ENCODE data around the gene PRR15L.

The PRR15L gene

DNA sequence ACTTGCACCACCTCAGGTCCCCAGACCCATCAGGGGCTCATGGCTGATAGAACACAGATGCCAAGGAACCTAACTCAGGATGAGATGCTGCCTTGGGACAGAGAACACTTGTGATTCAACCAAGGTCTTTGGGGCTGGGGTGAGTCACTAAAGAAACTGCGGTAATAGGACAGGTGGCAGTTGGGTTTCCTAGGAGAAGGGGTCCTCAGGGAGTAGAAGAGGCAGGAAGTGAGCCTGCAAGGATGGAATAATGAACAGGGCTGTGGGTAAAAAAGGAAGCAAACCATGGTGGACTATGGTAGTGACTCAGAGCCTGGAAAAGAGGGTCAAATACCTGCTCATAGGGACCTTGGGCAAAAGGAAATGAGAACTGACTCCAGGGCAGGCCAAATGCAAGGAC, 22.8 kb downstream of the PRR15L start:
- H3K27me3 Mint-ChIP-seq (ENCODE audit: low read depth) = no peaks in the 10 kb centered on the region
- H3K4me1 Mint-ChIP-seq = no peaks in the 10 kb centered on the region
- peaks cover 17% of the 10 kb centered on the region for H3K36me3 Mint-ChIP-seq (ENCODE audit: low read depth)
- no peaks in the 10 kb centered on the region for H3K9me3 Mint-ChIP-seq
- H3K4me3 Mint-ChIP-seq = no peak overlapping the region
- no peak overlapping the region for H3K27ac Mint-ChIP-seq
- no peak for TF ChIP-seq CTCF (IDR thresholded peaks at IDR 0.05; ENCODE audit: unreplicated experiment in 3 of 3)

DNA sequence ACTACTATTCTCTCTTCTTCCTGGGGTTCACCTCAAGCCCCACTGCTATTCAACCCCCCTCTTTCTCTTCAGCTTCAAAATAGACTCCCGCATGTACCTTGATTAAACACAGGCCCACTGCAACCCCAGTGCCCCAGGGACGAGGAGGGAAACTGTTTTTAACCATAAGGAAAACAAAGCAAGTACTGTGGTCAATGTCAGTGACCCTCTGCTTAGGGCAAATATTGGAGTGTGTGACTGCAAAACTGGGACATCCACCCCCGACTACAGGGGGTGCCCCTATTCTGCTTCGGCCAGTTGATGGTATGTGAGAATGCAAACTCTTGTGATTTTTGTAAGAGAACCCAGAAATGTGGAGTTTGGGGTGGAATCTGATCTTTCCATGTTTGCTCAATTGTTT, 25.8 kb downstream of the PRR15L start:
- Mint-ChIP-seq H3K4me1 (no peaks in the 10 kb centered on the region), H3K36me3 (ENCODE audit: low read depth) (peaks cover 39% of the 10 kb centered on the region), H3K9me3 (no peaks in the 10 kb centered on the region), H3K27me3 (ENCODE audit: low read depth) (no peaks in the 10 kb centered on the region), H3K4me3 (no peak overlapping the region), H3K27ac (no peak overlapping the region)
- TF ChIP-seq CTCF (IDR thresholded peaks at IDR 0.05; ENCODE audit: unreplicated experiment in 3 of 3) = no peak

DNA sequence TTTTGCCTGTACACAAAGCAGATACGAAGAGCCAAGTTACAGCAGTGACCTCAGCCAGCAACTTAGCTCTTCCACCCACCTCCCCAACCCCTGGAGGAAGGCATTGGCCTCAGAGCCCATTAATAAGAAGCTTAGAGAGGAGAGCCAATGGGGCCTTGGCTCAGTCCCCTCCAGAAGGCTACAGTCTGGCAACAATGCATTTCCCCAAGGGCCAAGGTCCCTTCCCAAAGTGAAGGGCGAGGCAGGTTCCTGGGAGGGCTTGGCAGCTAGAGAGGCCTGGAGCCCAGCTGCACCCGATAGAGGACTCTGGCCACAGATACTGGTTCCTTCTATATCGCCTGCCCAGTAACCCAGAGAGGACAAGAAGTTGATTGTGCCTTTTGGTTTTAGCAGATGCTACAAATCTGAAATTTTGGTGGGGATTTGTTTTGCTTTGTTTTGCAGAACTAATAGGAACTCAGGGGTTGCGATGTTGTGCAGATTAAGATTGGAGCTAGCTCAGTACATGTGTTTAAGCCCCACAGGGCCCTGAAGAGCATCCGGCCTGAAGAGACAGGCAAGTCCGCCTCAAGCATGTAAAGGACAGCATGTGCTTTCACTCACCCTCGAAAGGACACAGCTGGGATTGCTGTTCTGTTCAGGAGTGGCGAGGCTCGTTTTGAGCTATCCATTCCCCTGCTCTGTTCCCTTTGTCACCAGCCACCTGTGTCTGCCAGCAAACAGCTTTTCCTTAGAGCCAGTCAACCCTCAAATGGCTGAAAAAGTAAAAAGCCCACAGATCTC, 28.3 kb downstream of the PRR15L start:
- no peak for TF ChIP-seq CTCF (IDR thresholded peaks at IDR 0.05; ENCODE audit: unreplicated experiment in 3 of 3)
- Mint-ChIP-seq H3K36me3 (ENCODE audit: low read depth) (peaks cover 50% of the 10 kb centered on the region), H3K9me3 (no peaks in the 10 kb centered on the region), H3K27me3 (ENCODE audit: low read depth) (no peaks in the 10 kb centered on the region), H3K4me1 (no peaks in the 10 kb centered on the region), H3K4me3 (no peak overlapping the region), H3K27ac (no peak overlapping the region)

GRCh38 chr17:47928415-47928814, 29.3 kb downstream of the PRR15L start:
- Mint-ChIP-seq H3K4me1 (no peaks in the 10 kb centered on the region), H3K4me3 (no peak overlapping the region), H3K27me3 (ENCODE audit: low read depth) (no peaks in the 10 kb centered on the region), H3K27ac (no peak overlapping the region), H3K36me3 (ENCODE audit: low read depth) (peaks cover 58% of the 10 kb centered on the region), H3K9me3 (no peaks in the 10 kb centered on the region)
- TF ChIP-seq CTCF (IDR thresholded peaks at IDR 0.05; ENCODE audit: unreplicated experiment in 3 of 3) = no peak

DNA sequence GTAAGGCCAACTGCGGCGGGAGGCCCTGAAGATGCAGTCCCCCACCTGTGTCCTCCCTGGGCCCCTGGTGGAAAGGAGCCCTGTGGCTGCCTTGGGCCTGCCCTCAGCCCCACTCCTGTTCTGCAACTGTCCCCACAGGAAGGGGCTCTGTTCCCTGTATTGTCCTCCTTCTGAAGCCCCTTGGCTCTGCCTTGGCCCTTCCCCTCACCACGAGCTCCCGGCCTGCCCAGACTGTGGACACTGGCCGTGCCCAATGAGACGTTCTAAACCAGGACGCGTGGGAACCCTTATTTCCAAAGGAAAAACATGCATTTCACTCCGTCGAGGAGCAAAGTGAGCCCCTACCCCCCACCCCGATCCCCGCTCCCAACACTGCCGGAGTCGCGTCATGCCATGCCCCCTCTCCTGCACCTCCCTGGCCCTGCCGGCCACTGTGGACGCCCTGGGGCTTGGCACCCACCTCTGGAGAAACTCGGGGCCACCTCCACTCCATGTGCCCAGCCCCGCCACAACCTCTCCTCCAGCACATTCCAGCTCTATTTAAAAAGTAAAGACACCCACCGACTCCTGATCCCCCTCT, 29.8 kb downstream of the PRR15L start:
- H3K4me3 Mint-ChIP-seq = no peak overlapping the region
- H3K36me3 Mint-ChIP-seq (ENCODE audit: low read depth) = peaks cover 63% of the 10 kb centered on the region
- H3K4me1 Mint-ChIP-seq = no peaks in the 10 kb centered on the region
- H3K9me3 Mint-ChIP-seq = no peaks in the 10 kb centered on the region
- H3K27ac Mint-ChIP-seq = no peak overlapping the region
- TF ChIP-seq CTCF (IDR thresholded peaks at IDR 0.05; ENCODE audit: unreplicated experiment in 3 of 3) = no peak
- H3K27me3 Mint-ChIP-seq (ENCODE audit: low read depth) = no peaks in the 10 kb centered on the region

DNA sequence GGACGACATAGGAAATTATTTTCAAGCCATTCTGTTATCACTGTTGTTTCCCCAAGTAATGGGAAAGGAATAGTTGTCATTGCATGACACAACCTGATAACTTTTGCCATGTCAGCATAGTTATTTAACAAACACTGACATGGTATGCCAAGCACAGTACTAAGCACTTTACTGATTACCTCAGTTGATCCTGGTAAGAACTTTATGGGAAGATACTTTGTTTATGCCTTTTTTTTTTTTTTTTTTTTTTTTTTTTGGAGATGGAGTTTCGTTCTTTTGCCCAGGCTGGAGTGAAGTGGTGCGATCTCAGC, 32.0 kb downstream of the PRR15L start:
- no peak overlapping the region for H3K27ac Mint-ChIP-seq
- no peaks in the 10 kb centered on the region for H3K4me1 Mint-ChIP-seq
- no peak for TF ChIP-seq CTCF (IDR thresholded peaks at IDR 0.05; ENCODE audit: unreplicated experiment in 3 of 3)
- H3K9me3 Mint-ChIP-seq = no peaks in the 10 kb centered on the region
- no peaks in the 10 kb centered on the region for H3K27me3 Mint-ChIP-seq (ENCODE audit: low read depth)
- no peak overlapping the region for H3K4me3 Mint-ChIP-seq
- H3K36me3 Mint-ChIP-seq (ENCODE audit: low read depth) = peaks cover 66% of the 10 kb centered on the region
